IMR-90 (cell line): ENCODE data around the gene DSCAML1. TPM values are rescaled to one million over a fixed set of nuclear protein-coding genes. Genes with fewer than 3 reads are reported as not detected.

ENCODE experiments used
- ATAC-seq: fragments of 200-7000 bp; cut with Tn5 transposase; 2 replicates; pipeline ENCODE4 v1.9.1; 2020; ENCODE audit warnings: low read depth, mild to moderate bottlenecking, moderate library complexity
- BruUV-seq: library from RNA; stranded (reverse); fragments of 400-500 nt; replicated peaks from 2 replicates; lab custom pipeline; 2021; lab: Mats Ljungman, UMichigan
- CTCF ChIA-PET: fragments of 300-600 bp; formaldehyde crosslinking; extraction: SDS; loops from one replicate; lab custom pipeline; 2021; ENCODE audit warnings: antibody characterized with exemption; lab: Yijun Ruan, JAX
- POLR2A ChIA-PET: fragments of 300-600 bp; sonication (Branson Sonifier 250); formaldehyde crosslinking; loops from one replicate; lab custom pipeline; 2022; ENCODE audit warnings: antibody characterized with exemption; ENCODE audit not compliant: unreplicated experiment; lab: Charles Lee
- DNase-seq: peaks from one replicate; pipeline ENCODE4 v3.0.0; 2013
- H2AFZ ChIP-seq: replicated peaks from 2 replicates; pipeline ENCODE3; 2013; ENCODE audit warnings: low read length, mild to moderate bottlenecking; ENCODE audit not compliant: poor library complexity
- H2AK5ac ChIP-seq: 2 replicates; pipeline ENCODE4 v1.6.1; 2013; ENCODE audit warnings: low read depth, low read length, inconsistent platforms
- H2AK9ac ChIP-seq: replicated peaks from 2 replicates; pipeline ENCODE3; 2013; ENCODE audit warnings: mild to moderate bottlenecking, low read depth, low read length, moderate library complexity; ENCODE audit not compliant: poor library complexity
- H2BK120ac ChIP-seq: 2 replicates; pipeline ENCODE4 v1.6.1; 2013; ENCODE audit warnings: low read depth, low read length, inconsistent platforms
- H2BK15ac ChIP-seq: 3 replicates; pipeline ENCODE4 v1.6.1; 2013; ENCODE audit warnings: low read depth, low read length, inconsistent platforms
- H2BK20ac ChIP-seq: 2 replicates; pipeline ENCODE4 v1.6.1; 2013; ENCODE audit warnings: low read depth, mild to moderate bottlenecking, inconsistent platforms, low read length, moderate library complexity
- H2BK5ac ChIP-seq: 2 replicates; pipeline ENCODE4 v1.6.1; 2013; ENCODE audit warnings: mild to moderate bottlenecking, low read depth, low read length, inconsistent platforms; ENCODE audit not compliant: poor library complexity, severe bottlenecking
- H3K14ac ChIP-seq: replicated peaks from 2 replicates; pipeline ENCODE4 v1.6.1; 2013; ENCODE audit warnings: low read depth, low read length, inconsistent platforms
- H3K18ac ChIP-seq: 2 replicates; pipeline ENCODE4 v1.6.1; 2013; ENCODE audit warnings: low read depth, low read length, control low read depth
- H3K23ac ChIP-seq: 2 replicates; pipeline ENCODE4 v1.6.1; 2013; ENCODE audit warnings: low read depth, low read length, inconsistent platforms
- H3K27ac ChIP-seq: 2 replicates; pipeline ENCODE4 v1.5.1; 2013; ENCODE audit warnings: mild to moderate bottlenecking, control low read depth, low read length; ENCODE audit not compliant: insufficient read depth
- H3K27me3 ChIP-seq: 2 replicates; pipeline ENCODE4 v1.6.1; 2013; ENCODE audit warnings: low read length; ENCODE audit not compliant: control insufficient read depth, insufficient read depth
- H3K36me3 ChIP-seq: 2 replicates; pipeline ENCODE4 v1.6.1; 2013; ENCODE audit warnings: low read length, mixed read lengths; ENCODE audit not compliant: control insufficient read depth, insufficient read depth
- H3K4ac ChIP-seq: 2 replicates; pipeline ENCODE4 v1.6.1; 2013; ENCODE audit warnings: low read depth, low read length, inconsistent platforms
- H3K4me1 ChIP-seq: 2 replicates; pipeline ENCODE4 v1.6.1; 2013; ENCODE audit warnings: low read length, mixed read lengths; ENCODE audit not compliant: control insufficient read depth, insufficient read depth
- H3K4me2 ChIP-seq: 2 replicates; pipeline ENCODE4 v1.6.1; 2013; ENCODE audit warnings: low read depth, mild to moderate bottlenecking, control low read depth, low read length, moderate library complexity
- H3K4me3 ChIP-seq: 2 replicates; pipeline ENCODE4 v1.5.1; 2013; ENCODE audit warnings: low read depth, mild to moderate bottlenecking, control low read depth, low read length, moderate library complexity; ENCODE audit not compliant: insufficient read depth
- H3K56ac ChIP-seq: 2 replicates; pipeline ENCODE4 v1.6.1; 2013; ENCODE audit warnings: low read length, inconsistent platforms; ENCODE audit not compliant: insufficient read depth; ENCODE audit errors: extremely low read depth
- H3K79me1 ChIP-seq, 2 experiments: 2 replicates each; pipeline ENCODE4 v1.6.1; 2013; ENCODE audit warnings: low read length in 2 of 2, inconsistent platforms in 1 of 2, low read depth in 1 of 2
- H3K9ac ChIP-seq: 2 replicates; pipeline ENCODE4 v1.6.1; 2013; ENCODE audit warnings: low read depth, low read length, control low read depth
- H3K9me1 ChIP-seq: 2 replicates; pipeline ENCODE4 v1.6.1; 2013; ENCODE audit warnings: low read length, inconsistent platforms; ENCODE audit not compliant: insufficient read depth
- H3K9me3 ChIP-seq: 2 replicates; pipeline ENCODE4 v1.6.1; 2013; ENCODE audit warnings: low read length; ENCODE audit not compliant: control insufficient read depth, insufficient read depth
- H4K20me1 ChIP-seq: 2 replicates; pipeline ENCODE4 v1.6.1; 2013; ENCODE audit warnings: low read length, inconsistent platforms; ENCODE audit not compliant: insufficient read depth
- H4K5ac ChIP-seq: 2 replicates; pipeline ENCODE4 v1.6.1; 2013; ENCODE audit warnings: mild to moderate bottlenecking, low read depth, low read length, control low read depth
- H4K8ac ChIP-seq, 2 experiments: 2 replicates each; pipeline ENCODE4 v1.6.1; 2013; ENCODE audit warnings: low read depth in 2 of 2, low read length in 2 of 2, control low read depth in 1 of 2, inconsistent platforms in 1 of 2
- H4K91ac ChIP-seq: 2 replicates; pipeline ENCODE4 v1.6.1; 2013; ENCODE audit warnings: low read depth, low read length, inconsistent platforms; ENCODE audit not compliant: insufficient read depth
- BHLHE40 ChIP-seq: fragments of 150-350 bp; IDR thresholded peaks from 2 replicates; pipeline ENCODE4 v1.6.1; 2016; ENCODE audit warnings: mild to moderate bottlenecking, low read depth, low read length
- CEBPB ChIP-seq: IDR thresholded peaks from 2 replicates; pipeline ENCODE4 v1.6.1; 2012; ENCODE audit warnings: low read depth, low read length, improper control_type of control experiment
- CHD1 ChIP-seq: IDR thresholded peaks from 2 replicates; pipeline ENCODE4 v1.6.1; 2012; ENCODE audit warnings: low read depth, low read length, improper control_type of control experiment
- FOS ChIP-seq: fragments of 150-350 bp; IDR thresholded peaks from 2 replicates; pipeline ENCODE4 v1.6.1; 2016; ENCODE audit warnings: low read depth, low read length
- MAFK ChIP-seq: IDR thresholded peaks from 2 replicates; pipeline ENCODE4 v1.6.1; 2012; ENCODE audit warnings: low read depth, low read length, improper control_type of control experiment
- MAZ ChIP-seq: IDR thresholded peaks from 2 replicates; pipeline ENCODE4 v1.6.1; 2012; ENCODE audit warnings: low read depth, mild to moderate bottlenecking, low read length, improper control_type of control experiment, moderate library complexity, borderline replicate concordance
- MXI1 ChIP-seq: IDR thresholded peaks from 2 replicates; pipeline ENCODE4 v1.6.1; 2012; ENCODE audit warnings: low read depth, mild to moderate bottlenecking, low read length, moderate library complexity, borderline replicate concordance
- NFE2L2 ChIP-seq: fragments of 150-350 bp; IDR thresholded peaks from 2 replicates; pipeline ENCODE4 v1.6.1; 2016; ENCODE audit warnings: low read depth, mild to moderate bottlenecking, low read length
- POLR2A ChIP-seq: IDR thresholded peaks from 2 replicates; pipeline ENCODE4 v1.6.1; 2012; ENCODE audit warnings: mild to moderate bottlenecking, low read depth, low read length
- RAD21 ChIP-seq: IDR thresholded peaks from 2 replicates; pipeline ENCODE4 v1.6.1; 2012; ENCODE audit warnings: low read length, improper control_type of control experiment
- RCOR1 ChIP-seq: IDR thresholded peaks from 2 replicates; pipeline ENCODE4 v1.6.1; 2012; ENCODE audit warnings: mild to moderate bottlenecking, low read length, improper control_type of control experiment; ENCODE audit not compliant: insufficient replicate concordance
- RFX5 ChIP-seq: IDR thresholded peaks from 2 replicates; pipeline ENCODE4 v1.8.0; 2012; ENCODE audit warnings: low read depth, mild to moderate bottlenecking, low read length, moderate library complexity
- SMC3 ChIP-seq: fragments of 150-350 bp; IDR thresholded peaks from 2 replicates; pipeline ENCODE4 v1.6.1; 2016; ENCODE audit warnings: low read depth, mild to moderate bottlenecking, antibody characterized with exemption, low read length, moderate library complexity
- WGBS, 2 experiments: methylation state at CpG; one replicate each; pipeline versions ENCODE4 v1.1.5 to v1.1.7; 2013; ENCODE audit warnings: missing lambda C conversion rate in 2 of 2; ENCODE audit not compliant: insufficient read length in 1 of 2; ENCODE audit errors: extremely low coverage in 2 of 2; 5-methylcytosine and 5-hydroxymethylcytosine counted together
- dilution Hi-C: fragments of 300-500 bp; cut with HindIII; formaldehyde crosslinking; loops from one replicate; pipeline ENCODE4 v1.14.3; 2018; ENCODE audit warnings: low sequenced_read_pairs; ENCODE audit not compliant: unreplicated experiment
- in situ Hi-C: fragments of 300-500 bp; cut with MboI; formaldehyde crosslinking; loops from 3 replicates; pipeline ENCODE4 v1.14.3; 2019; ENCODE audit warnings: low sequenced_read_pairs, inconsistent platforms, mixed read lengths
- intact Hi-C: fragments of 100-400 bp; cut with micrococcal nuclease; formaldehyde crosslinking; loops from 2 replicates; pipeline ENCODE4 v1.10.0; 2022
- polyA plus RNA-seq, 3 experiments: library from polyadenylated mRNA; depleted of rRNA; stranded (reverse); fragments of >200 nt; gene quantifications; 2 replicates each; pipeline ENCODE4 v1.2.3, GENCODE V29; 2012; ENCODE audit warnings: low replicate concordance in 1 of 3
- total RNA-seq: library from RNA; depleted of rRNA; stranded (reverse); fragments of >200 nt; gene quantifications from 2 replicates; pipeline ENCODE4 v1.2.3, GENCODE V29; 2012
- TF ChIP-seq, protein P1 (sequence below): fragments of 150-350 bp; IDR thresholded peaks from 2 replicates; pipeline ENCODE4 v1.6.1; 2016; ENCODE audit warnings: low read depth, mild to moderate bottlenecking, low read length, moderate library complexity, borderline replicate concordance
- TF ChIP-seq, protein P2 (sequence below): conservative IDR thresholded peaks from 2 replicates; pipeline ENCODE4 v1.5.1; 2012; ENCODE audit warnings: mild to moderate bottlenecking, low read depth, low read length, improper control_type of control experiment
- TF ChIP-seq, protein P3 (sequence below): fragments of 150-350 bp; IDR thresholded peaks from 2 replicates; pipeline ENCODE4 v1.6.1; 2017; ENCODE audit warnings: mild to moderate bottlenecking, antibody characterized with exemption, low read length, low read depth

The DSCAML1 gene
- total and polyA plus RNA-seq, 2 of the 4 experiments (the other 2 are of a cell fraction): not detected

DNA sequence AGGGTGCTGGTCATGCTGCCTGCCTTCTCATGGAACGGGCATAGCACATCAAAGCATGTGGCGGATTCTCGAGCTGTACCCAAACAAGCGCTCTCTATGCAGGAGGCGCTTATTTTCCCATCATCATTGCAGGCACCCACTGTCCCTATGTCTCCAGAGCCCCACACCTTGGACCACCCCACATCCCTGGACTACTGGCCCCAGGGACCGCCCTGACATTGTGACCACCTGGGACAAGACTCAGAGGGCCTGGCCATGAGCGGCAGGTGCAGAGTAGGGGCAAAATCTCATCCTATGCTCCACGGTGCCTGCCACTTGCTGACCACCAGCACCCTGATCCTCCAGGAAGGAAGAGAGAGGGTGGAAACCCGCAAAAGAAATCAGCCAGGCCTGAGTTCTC is 170.4 kb downstream of the DSCAML1 start:
- Histone ChIP-seq H3K4me3 (no peak overlapping the region), H3K56ac (no peak overlapping the region), H3K14ac (no peak overlapping the region), H3K79me1 (no peaks in the 10 kb centered on the region), H2AK5ac (no peak overlapping the region), H3K23ac (no peak overlapping the region), H4K91ac (no peak overlapping the region), H3K36me3 (no peaks in the 10 kb centered on the region), H3K18ac (no peak overlapping the region), H4K8ac (no peak overlapping the region), H3K4me2 (no peak overlapping the region), H3K27me3 (peaks cover 8% of the 10 kb centered on the region), H3K9me1 (no peaks in the 10 kb centered on the region), H4K5ac (no peak overlapping the region), H2BK20ac (no peak overlapping the region), H3K27ac (no peak overlapping the region), H2AFZ (no peak overlapping the region), H3K9ac (no peak overlapping the region), H3K9me3 (no peaks in the 10 kb centered on the region), H2BK15ac (no peak overlapping the region), H3K4ac (no peak overlapping the region), H3K4me1 (no peaks in the 10 kb centered on the region), H2AK9ac (no peak overlapping the region), H4K20me1 (no peaks in the 10 kb centered on the region), H2BK5ac (no peak overlapping the region), H2BK120ac (no peak overlapping the region)
- intact Hi-C loops (loop anchor here (10.0 kb wide), 1 partner anchor 392 kb away; the partner anchor contains the start of genes PCSK7 and RNF214), in situ Hi-C loops (no loop called here), dilution Hi-C loops (no loop called here)
- DNase-seq: no peak
- BruUV-seq: no TSS peak
- no CpG with 5 or more reads among the region's 9 CpGs for WGBS, 2 experiments
- no peak for ATAC-seq
- TF ChIP-seq BHLHE40 (no peak), SMC3 (no peak), MXI1 (no peak), MAFK (no peak), CEBPB (no peak), MAZ (no peak), RCOR1 (no peak), RAD21 (no peak), FOS (no peak), RFX5 (no peak), CHD1 (no peak), NFE2L2 (no peak), POLR2A (no peak)
- TF ChIP-seq, protein P1, sequence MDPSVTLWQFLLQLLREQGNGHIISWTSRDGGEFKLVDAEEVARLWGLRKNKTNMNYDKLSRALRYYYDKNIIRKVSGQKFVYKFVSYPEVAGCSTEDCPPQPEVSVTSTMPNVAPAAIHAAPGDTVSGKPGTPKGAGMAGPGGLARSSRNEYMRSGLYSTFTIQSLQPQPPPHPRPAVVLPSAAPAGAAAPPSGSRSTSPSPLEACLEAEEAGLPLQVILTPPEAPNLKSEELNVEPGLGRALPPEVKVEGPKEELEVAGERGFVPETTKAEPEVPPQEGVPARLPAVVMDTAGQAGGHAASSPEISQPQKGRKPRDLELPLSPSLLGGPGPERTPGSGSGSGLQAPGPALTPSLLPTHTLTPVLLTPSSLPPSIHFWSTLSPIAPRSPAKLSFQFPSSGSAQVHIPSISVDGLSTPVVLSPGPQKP: no peak
- TF ChIP-seq, protein P2, sequence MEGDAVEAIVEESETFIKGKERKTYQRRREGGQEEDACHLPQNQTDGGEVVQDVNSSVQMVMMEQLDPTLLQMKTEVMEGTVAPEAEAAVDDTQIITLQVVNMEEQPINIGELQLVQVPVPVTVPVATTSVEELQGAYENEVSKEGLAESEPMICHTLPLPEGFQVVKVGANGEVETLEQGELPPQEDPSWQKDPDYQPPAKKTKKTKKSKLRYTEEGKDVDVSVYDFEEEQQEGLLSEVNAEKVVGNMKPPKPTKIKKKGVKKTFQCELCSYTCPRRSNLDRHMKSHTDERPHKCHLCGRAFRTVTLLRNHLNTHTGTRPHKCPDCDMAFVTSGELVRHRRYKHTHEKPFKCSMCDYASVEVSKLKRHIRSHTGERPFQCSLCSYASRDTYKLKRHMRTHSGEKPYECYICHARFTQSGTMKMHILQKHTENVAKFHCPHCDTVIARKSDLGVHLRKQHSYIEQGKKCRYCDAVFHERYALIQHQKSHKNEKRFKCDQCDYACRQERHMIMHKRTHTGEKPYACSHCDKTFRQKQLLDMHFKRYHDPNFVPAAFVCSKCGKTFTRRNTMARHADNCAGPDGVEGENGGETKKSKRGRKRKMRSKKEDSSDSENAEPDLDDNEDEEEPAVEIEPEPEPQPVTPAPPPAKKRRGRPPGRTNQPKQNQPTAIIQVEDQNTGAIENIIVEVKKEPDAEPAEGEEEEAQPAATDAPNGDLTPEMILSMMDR: no peak
- TF ChIP-seq, protein P3, sequence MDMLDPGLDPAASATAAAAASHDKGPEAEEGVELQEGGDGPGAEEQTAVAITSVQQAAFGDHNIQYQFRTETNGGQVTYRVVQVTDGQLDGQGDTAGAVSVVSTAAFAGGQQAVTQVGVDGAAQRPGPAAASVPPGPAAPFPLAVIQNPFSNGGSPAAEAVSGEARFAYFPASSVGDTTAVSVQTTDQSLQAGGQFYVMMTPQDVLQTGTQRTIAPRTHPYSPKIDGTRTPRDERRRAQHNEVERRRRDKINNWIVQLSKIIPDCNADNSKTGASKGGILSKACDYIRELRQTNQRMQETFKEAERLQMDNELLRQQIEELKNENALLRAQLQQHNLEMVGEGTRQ: no peak
- ChIA-PET CTCF (no interaction called here), POLR2A (no interaction called here)
